IPS DF 4.7 (cell line): ENCODE measurements around the gene NDUFV3.
"Not testable (repeated sequence)": the region's sequence is repeated elsewhere in the genome, so short reads cannot be mapped to it uniquely, and the experiment has no call there.

ENCODE experiments used
- DNase-seq: peaks from one replicate; pipeline ENCODE4 v3.0.0-alpha.2; 2013; ENCODE audit warnings: low spot score; ENCODE audit errors: extremely low read depth

NDUFV3 gene

GRCh38 chr21:42887326-42887725, 5.8 kb upstream of the NDUFV3 start:
- no peak for DNase-seq

GRCh38 chr21:42892582-42892930, 553 bp upstream of the NDUFV3 start:
- no peak for DNase-seq

- no peak for DNase-seq
Observed at GRCh38 chr21:42900446-42900845, 7.3 kb downstream of the NDUFV3 start.

- DNase-seq, result no peak
Observed at GRCh38 chr21:42903817-42904216, 10.7 kb downstream of the NDUFV3 start.

GRCh38 chr21:42905195-42905594, 12.1 kb downstream of the NDUFV3 start:
- no peak for DNase-seq

GRCh38 chr21:42906233-42906632, 13.1 kb downstream of the NDUFV3 start:
- no peak for DNase-seq

GRCh38 chr21:42908484-42908883, 15.4 kb downstream of the NDUFV3 start:
- not testable (repeated sequence) for DNase-seq

GRCh38 chr21:42911920-42912319, 18.8 kb downstream of the NDUFV3 start:
- not testable (repeated sequence) for DNase-seq

GRCh38 chr21:42913476-42913875, 20.4 kb downstream of the NDUFV3 start:
- no peak for DNase-seq

GRCh38 chr21:42918291-42918690, 25.2 kb downstream of the NDUFV3 start:
- no peak for DNase-seq

- no peak for DNase-seq
Observed at GRCh38 chr21:42921927-42922326, 28.8 kb downstream of the NDUFV3 start.

GRCh38 chr21:42922918-42923317, 29.8 kb downstream of the NDUFV3 start:
- no peak for DNase-seq

GRCh38 chr21:42923553-42924432, 30.7 kb downstream of the NDUFV3 start:
- peak; percentile 95 for DNase-seq

- DNase-seq, result no peak
Observed at GRCh38 chr21:42924433-42924751, 31.3 kb downstream of the NDUFV3 start.

- no peak for DNase-seq
Observed at GRCh38 chr21:42925114-42925926, 32.2 kb downstream of the NDUFV3 start, which contains the start of gene ERVH48-1. TSS of gene ERVH48-1 (minus strand) at chr21:42925630. CDS start at chr21:42919006, 6,624 bp downstream.

GRCh38 chr21:42927474-42928200, 34.5 kb downstream of the NDUFV3 start:
- DNase-seq, result not testable (repeated sequence)

- DNase-seq, result no peak
Observed at GRCh38 chr21:42929969-42930368, 36.9 kb downstream of the NDUFV3 start.

GRCh38 chr21:42931560-42932235, 38.6 kb downstream of the NDUFV3 start:
- no peak for DNase-seq

GRCh38 chr21:42932378-42933136, 39.4 kb downstream of the NDUFV3 start:
- not testable (repeated sequence) for DNase-seq
